ENCODE measurements around the gene CLEC1A. TPM values are rescaled to one million over a fixed set of nuclear protein-coding genes. Genes with fewer than 3 reads are reported as not detected.

CLEC1A gene
- total and polyA plus RNA-seq, 2 of the 13 experiments (the other 11 are each of a cell fraction or from before 2014, with no cell fraction given): not detected

DNA sequence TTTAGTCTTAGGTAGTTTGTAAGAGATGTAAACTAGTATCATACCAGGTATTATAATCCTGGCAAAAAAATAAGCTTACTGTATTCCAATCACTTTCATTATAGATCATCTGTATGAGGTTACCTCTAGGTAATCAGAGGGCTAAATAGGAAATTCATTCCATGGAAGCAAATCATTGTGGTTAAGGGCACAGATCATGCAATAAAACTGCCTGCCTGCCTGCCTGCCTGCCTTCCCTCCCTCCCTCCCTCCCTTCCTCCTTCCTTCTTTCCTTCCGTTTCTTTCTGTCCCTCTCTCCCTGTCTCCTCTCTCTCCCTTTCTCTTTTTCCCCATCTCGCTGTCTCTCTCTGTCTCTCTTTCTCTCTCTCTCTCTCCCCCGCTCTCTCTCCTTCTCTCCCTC lies 71.5 kb downstream of the CLEC1A start:
- POLR2A ChIA-PET: no interaction called here
- no peaks in the 10 kb centered on the region for H3K4me1 ChIP-seq (ENCODE audit: insufficient read depth, low read length)
- H3K4me3 ChIP-seq (replicated peaks in 1 of 3; ENCODE audit: insufficient read depth in 1 of 3, low read depth in 2 of 3, low read length in 3 of 3): no peak overlapping the region
- no peaks in the 10 kb centered on the region for H3K79me2 ChIP-seq (ENCODE audit: insufficient read depth, low read length)
- no peak overlapping the region for H2AFZ ChIP-seq (ENCODE audit: low read length)
- H3K9me3 ChIP-seq (ENCODE audit: low read length): no peaks in the 10 kb centered on the region
- no peaks in the 10 kb centered on the region for H3K36me3 ChIP-seq (replicated peaks in 1 of 2; ENCODE audit: control insufficient read depth in 1 of 2, insufficient read depth in 2 of 2, low read length in 2 of 2)
- intact Hi-C loops (cut with micrococcal nuclease; ENCODE audit: unreplicated experiment) (no loop called here), in situ Hi-C loops (cut with HindIII; ENCODE audit: extremely low pct_ligation_motif_present, low pct_unique_long_range_greater_than_20kb) (no loop called here)
- H4K20me1 ChIP-seq (ENCODE audit: insufficient read depth, low read length): no peaks in the 10 kb centered on the region
- BruUV-seq (replicated peaks): no TSS peak
- H3K27me3 ChIP-seq (ENCODE audit: control insufficient read depth in 1 of 2, insufficient read depth in 2 of 2, low read length in 2 of 2): peaks cover 0 to 9% of the 10 kb centered on the region in 2 experiments; a peak in 2 of 5 replicates
- H3K27ac ChIP-seq (ENCODE audit: extremely low read length, insufficient read depth, low read length): no peak overlapping the region
- CTCF ChIA-PET (ENCODE audit: low intra/inter-chr PET ratio, low total read pairs): no interaction called here
- FAIRE-seq: no peak
- no peak overlapping the region for H3K9ac ChIP-seq (ENCODE audit: insufficient read depth, low read depth, low read length)
- 16% methylated on average over 3 of the region's 3 CpGs for WGBS (ENCODE audit: low lambda C conversion rate)
- DNase-seq (ENCODE audit: low spot score): no peak
- H3K4me2 ChIP-seq (ENCODE audit: low read depth, low read length): no peak overlapping the region
- ATAC-seq: no peak
- TF ChIP-seq TOPORS (CRISPR knock-in tag; IDR thresholded peaks at IDR 0.05) (no peak), FOXJ3 (CRISPR knock-in tag; IDR thresholded peaks at IDR 0.05; ENCODE audit: borderline replicate concordance) (no peak), NFE2L2 (IDR thresholded peaks at IDR 0.05; ENCODE audit: low read length) (no peak), ZNF839 (CRISPR knock-in tag; IDR thresholded peaks at IDR 0.05; ENCODE audit: borderline replicate concordance) (no peak), ZNF567 (CRISPR knock-in tag; IDR thresholded peaks at IDR 0.05; ENCODE audit: borderline replicate concordance) (no peak), ZNF792 (CRISPR knock-in tag; IDR thresholded peaks at IDR 0.05) (no peak), ERF (CRISPR knock-in tag; IDR thresholded peaks at IDR 0.05) (no peak), AGO2 (optimal IDR thresholded peaks at IDR 0.05; ENCODE audit: low read depth, low read length) (no peak), ELK4 (CRISPR knock-in tag; IDR thresholded peaks at IDR 0.05; ENCODE audit: borderline replicate concordance) (no peak), NFIC (IDR thresholded peaks at IDR 0.05; ENCODE audit: low read length) (no peak), ZNF737 (CRISPR knock-in tag; IDR thresholded peaks at IDR 0.05; ENCODE audit: borderline replicate concordance) (no peak), MLX (CRISPR knock-in tag; IDR thresholded peaks at IDR 0.05) (no peak), ZNF317 (CRISPR knock-in tag; IDR thresholded peaks at IDR 0.05) (no peak)
- TF ChIP-seq, protein P1, sequence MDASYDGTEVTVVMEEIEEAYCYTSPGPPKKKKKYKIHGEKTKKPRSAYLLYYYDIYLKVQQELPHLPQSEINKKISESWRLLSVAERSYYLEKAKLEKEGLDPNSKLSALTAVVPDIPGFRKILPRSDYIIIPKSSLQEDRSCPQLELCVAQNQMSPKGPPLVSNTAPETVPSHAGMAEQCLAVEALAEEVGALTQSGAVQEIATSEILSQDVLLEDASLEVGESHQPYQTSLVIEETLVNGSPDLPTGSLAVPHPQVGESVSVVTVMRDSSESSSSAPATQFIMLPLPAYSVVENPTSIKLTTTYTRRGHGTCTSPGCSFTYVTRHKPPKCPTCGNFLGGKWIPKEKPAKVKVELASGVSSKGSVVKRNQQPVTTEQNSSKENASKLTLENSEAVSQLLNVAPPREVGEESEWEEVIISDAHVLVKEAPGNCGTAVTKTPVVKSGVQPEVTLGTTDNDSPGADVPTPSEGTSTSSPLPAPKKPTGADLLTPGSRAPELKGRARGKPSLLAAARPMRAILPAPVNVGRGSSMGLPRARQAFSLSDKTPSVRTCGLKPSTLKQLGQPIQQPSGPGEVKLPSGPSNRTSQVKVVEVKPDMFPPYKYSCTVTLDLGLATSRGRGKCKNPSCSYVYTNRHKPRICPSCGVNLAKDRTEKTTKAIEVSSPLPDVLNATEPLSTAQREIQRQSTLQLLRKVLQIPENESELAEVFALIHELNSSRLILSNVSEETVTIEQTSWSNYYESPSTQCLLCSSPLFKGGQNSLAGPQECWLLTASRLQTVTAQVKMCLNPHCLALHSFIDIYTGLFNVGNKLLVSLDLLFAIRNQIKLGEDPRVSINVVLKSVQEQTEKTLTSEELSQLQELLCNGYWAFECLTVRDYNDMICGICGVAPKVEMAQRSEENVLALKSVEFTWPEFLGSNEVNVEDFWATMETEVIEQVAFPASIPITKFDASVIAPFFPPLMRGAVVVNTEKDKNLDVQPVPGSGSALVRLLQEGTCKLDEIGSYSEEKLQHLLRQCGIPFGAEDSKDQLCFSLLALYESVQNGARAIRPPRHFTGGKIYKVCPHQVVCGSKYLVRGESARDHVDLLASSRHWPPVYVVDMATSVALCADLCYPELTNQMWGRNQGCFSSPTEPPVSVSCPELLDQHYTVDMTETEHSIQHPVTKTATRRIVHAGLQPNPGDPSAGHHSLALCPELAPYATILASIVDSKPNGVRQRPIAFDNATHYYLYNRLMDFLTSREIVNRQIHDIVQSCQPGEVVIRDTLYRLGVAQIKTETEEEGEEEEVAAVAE (CRISPR knock-in tag; IDR thresholded peaks at IDR 0.05; ENCODE audit: borderline replicate concordance): no peak
- TF ChIP-seq, protein P2, sequence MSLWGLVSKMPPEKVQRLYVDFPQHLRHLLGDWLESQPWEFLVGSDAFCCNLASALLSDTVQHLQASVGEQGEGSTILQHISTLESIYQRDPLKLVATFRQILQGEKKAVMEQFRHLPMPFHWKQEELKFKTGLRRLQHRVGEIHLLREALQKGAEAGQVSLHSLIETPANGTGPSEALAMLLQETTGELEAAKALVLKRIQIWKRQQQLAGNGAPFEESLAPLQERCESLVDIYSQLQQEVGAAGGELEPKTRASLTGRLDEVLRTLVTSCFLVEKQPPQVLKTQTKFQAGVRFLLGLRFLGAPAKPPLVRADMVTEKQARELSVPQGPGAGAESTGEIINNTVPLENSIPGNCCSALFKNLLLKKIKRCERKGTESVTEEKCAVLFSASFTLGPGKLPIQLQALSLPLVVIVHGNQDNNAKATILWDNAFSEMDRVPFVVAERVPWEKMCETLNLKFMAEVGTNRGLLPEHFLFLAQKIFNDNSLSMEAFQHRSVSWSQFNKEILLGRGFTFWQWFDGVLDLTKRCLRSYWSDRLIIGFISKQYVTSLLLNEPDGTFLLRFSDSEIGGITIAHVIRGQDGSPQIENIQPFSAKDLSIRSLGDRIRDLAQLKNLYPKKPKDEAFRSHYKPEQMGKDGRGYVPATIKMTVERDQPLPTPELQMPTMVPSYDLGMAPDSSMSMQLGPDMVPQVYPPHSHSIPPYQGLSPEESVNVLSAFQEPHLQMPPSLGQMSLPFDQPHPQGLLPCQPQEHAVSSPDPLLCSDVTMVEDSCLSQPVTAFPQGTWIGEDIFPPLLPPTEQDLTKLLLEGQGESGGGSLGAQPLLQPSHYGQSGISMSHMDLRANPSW (CRISPR knock-in tag; IDR thresholded peaks at IDR 0.05; ENCODE audit: borderline replicate concordance): no peak
- TF ChIP-seq, protein P3, sequence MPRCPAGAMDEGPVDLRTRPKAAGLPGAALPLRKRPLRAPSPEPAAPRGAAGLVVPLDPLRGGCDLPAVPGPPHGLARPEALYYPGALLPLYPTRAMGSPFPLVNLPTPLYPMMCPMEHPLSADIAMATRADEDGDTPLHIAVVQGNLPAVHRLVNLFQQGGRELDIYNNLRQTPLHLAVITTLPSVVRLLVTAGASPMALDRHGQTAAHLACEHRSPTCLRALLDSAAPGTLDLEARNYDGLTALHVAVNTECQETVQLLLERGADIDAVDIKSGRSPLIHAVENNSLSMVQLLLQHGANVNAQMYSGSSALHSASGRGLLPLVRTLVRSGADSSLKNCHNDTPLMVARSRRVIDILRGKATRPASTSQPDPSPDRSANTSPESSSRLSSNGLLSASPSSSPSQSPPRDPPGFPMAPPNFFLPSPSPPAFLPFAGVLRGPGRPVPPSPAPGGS (CRISPR knock-in tag; IDR thresholded peaks at IDR 0.05): no peak
